SHP77 treated with DMSO at 0.1 percent for 48 hours (cell line): Measurements from ENCODE around the gene CEBPZ.
"Not testable (repeated sequence)": the region's sequence is repeated elsewhere in the genome, so short reads cannot be mapped to it uniquely, and the experiment has no call there.

Experiments
- DNase-seq: peaks from one replicate; lab custom pipeline; 2025; lab: John Stamatoyannopoulos, UW

CEBPZ gene

DNA sequence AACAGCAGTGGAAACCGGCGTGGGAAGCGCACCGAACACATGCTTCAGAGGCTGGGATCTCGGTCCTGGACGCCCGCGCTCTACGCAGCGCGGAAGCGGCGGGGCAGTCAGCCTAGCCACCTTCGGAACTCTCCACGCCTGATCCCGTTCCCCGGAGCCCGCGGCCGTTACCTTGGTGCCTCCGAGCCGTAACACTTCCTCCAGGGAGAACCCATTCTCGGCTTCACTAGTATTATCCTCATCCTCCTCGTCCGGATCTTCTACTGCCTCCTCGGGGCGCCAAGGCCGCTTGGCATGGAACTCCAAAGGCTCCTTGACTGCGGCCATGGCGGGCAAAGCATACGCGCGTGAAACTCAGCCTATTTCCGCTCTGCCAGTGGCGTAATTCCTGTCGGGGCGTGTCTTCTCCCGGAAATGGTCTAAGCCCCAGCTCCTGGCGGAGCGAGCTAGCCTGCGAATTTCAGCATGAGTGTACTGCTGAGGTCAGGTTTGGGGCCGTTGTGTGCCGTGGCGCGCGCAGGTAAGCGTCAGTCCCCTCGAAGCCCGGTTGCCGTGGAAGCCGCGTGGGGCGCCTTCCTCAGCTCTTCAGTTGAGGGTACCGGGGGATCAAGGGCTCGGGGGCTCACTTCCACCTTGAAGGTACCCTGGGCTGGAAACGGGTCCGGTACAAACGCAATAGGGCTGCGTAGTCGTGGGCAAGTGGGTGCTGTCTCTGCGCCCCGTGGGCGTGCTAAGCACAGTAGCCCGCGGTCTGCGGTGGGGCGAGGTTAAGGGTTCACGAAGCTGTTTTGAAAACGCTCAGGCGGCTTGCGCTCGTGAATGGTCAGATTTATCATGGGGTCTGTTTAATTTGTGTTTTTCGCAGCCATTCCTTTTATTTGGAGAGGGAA is at the start of gene CEBPZ, which contains the start of gene NDUFAF7:
Gene CEBPZ, minus strand, starts transcription at position 356 of the 890 bp plus-strand sequence. Its CDS starts 29 bp downstream, at position 327.
Gene NDUFAF7, plus strand, starts transcription at position 418 of the 890 bp plus-strand sequence. Its CDS starts 48 bp downstream, at position 466.
- DNase-seq: peak; percentile 73

- DNase-seq: no peak
Measured at GRCh38 chr2:37276291-37276690, 44.9 kb upstream of the CEBPZ start.

GRCh38 chr2:37274359-37274965 is 43.1 kb upstream of the CEBPZ start:
- no peak for DNase-seq

- DNase-seq: no peak
Measured at GRCh38 chr2:37271376-37272067, 40.1 kb upstream of the CEBPZ start.

GRCh38 chr2:37268111-37268510 is 36.7 kb upstream of the CEBPZ start:
- DNase-seq: no peak

DNA sequence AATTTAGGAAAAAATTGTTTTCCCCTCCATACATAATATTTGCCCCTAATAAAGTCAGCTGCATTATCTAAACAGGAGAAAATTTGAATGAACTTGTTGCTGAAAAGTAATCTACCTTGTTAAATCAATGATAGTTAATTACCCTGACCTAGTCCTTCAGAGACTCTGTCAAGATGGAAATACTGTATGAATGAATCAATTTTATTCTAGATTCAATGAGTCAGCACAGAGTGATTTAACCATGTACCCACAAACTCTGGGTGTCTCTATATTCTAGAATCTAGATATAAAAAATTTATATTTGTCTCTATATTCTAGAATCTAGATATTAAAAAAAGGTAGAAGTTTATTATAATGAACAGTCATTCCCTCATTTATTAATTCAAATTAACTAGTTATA is 36.3 kb upstream of the CEBPZ start:
- no peak for DNase-seq

- DNase-seq: no peak
Measured at GRCh38 chr2:37263839-37264238, 32.4 kb upstream of the CEBPZ start.

DNA sequence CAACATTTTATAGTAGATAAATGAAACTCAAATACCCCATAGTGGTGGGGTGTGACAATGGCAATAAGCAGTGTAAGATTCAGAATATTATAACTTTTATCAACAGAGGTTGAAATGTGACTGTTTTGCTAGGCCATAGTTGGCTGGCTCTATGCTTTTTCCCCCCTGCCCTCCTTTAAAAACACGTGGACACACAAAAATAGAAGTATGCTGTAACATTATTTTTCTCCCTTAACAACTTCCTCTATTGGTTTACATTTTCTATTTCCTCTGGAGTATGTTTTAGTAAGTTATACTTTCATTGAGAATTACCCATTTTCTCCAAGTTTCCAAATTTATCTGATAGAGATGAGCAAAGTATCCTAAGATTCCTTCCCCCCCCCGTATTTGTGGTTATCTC is 31.1 kb upstream of the CEBPZ start:
- no peak for DNase-seq

GRCh38 chr2:37250869-37251740 is 19.7 kb upstream of the CEBPZ start:
- no peak for DNase-seq

- DNase-seq: no peak
Measured at GRCh38 chr2:37246205-37246604, 14.8 kb upstream of the CEBPZ start.

GRCh38 chr2:37244755-37245154 is 13.4 kb upstream of the CEBPZ start:
- DNase-seq: no peak

DNA sequence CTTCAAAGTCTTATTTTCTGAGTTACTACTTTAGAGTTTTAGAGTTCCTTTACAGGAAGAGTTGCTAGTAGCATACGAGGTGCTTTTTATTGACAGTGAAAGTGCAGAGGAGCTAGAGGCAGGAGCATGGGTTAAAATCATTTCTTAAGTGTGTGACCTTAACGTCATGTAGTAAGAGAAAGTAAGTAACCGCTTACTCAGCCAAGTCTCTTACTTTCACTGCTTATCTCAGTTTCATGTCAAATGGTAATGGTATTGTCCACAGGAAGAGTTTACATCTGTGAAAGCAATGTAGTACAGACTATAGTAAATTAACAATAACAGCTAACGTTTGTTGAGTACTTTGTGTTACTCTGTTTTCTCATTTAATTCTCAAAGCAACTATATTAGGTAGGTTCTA is 12.6 kb upstream of the CEBPZ start:
- DNase-seq: no peak

DNA sequence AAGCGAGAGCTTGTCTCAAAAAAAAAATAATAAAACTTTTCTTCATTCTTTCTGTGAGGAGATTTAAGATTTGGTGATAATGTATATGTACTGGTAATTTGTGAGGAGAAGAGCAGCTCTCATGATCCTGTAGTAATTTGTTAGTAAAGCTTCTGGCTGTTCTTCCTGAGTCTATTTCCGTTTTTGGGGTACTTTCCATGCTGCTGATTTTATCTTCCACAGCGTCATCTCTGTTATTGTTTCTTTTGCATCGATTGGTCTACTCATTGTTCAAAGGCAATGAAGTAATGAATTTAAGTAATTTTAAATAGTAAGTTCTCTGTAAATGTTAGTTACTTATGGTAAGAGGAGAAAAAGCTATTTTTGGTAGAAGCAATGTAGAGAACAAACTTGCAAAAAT is 12.0 kb upstream of the CEBPZ start:
- DNase-seq: no peak

- no peak for DNase-seq
Measured at GRCh38 chr2:37232131-37232933, 936 bp upstream of the CEBPZ start.

- no peak for DNase-seq
Measured at GRCh38 chr2:37230581-37230980, 815 bp downstream of the CEBPZ start.

DNA sequence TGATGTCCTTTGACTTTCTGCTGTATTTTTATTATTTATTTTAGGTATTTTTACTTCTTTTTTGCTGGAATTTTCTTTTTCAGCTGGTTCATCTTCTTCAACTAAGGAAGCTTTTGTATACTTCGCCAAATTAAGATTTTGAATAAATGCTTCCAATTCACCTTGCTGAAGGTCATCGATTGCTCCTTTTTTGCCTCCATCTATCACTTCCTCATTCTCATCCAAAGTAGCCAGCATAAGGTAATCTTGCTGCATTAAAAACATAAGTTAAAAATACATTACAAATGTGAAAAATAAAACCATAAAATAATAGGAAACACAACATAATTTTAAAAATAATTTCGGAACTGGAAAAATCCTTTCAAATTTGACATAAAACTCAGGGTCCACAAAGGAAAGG is 2.6 kb downstream of the CEBPZ start:
- no peak for DNase-seq

DNA sequence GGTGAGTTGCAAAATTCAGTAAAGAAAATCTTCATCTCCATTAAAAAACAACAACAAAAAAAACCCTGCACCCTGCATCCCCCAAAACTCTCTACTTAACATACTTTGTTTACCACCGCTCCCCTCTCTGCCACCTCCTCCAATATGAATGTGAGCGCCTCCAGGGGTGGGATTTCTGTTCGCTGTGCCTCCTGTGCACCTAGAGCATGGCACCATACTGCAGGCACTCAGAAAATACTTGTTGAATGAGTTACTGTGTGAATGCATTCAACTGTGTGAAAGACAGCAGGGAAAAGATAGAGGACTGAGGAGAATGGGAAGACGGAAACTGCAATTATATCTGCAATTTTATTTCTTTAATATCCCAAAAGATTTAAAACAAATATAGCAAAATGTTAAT is 4.5 kb downstream of the CEBPZ start:
- no peak for DNase-seq

GRCh38 chr2:37225129-37225528 is 6.3 kb downstream of the CEBPZ start:
- not testable (repeated sequence) for DNase-seq

DNA sequence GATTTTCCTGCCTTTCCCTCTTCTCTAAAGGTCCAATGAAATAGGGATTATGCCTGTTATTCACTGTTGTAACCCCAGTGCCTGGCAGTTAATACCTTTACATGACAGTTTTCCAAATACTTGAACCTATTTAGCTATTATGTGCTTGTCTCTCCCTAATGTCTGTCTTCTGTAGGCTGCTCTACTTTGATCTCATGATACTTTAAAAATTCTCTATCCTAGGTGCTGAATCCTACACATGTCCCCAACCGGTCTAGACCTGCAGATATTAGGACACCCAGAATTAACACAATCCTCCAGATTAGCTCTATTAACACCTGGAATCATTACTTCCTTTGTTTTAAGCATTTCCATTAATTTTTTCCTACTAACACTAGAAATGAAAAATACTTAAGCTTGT is 7.3 kb downstream of the CEBPZ start:
- no peak for DNase-seq

- no peak for DNase-seq
Measured at GRCh38 chr2:37223131-37223530, 8.3 kb downstream of the CEBPZ start.

DNA sequence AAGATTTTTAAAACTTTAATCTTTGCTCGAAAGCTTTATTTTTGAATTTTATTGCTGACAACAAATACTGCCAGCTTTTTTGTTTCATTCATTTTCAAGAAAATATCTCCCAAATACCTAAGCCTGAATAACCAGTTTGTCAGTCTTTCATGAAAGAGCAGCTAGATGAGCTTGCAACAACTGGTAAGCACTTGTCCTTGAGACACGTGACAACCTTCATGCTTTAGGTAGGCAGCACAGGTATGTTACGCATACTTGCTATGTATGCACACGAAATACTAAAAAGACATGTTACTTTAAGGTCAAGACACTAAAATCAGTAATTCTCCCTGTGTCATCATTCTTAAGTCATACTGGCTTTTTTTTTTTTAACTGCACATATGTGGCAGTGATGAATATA is 12.3 kb downstream of the CEBPZ start:
- DNase-seq: no peak
